HT1080 (cell line): ENCODE data around the gene TMEM250. TPM values are rescaled to one million over a fixed set of nuclear protein-coding genes. Genes with fewer than 3 reads are reported as not detected.
"Not testable (repeated sequence)": the region's sequence is repeated elsewhere in the genome, so short reads cannot be mapped to it uniquely, and the experiment has no call there.

Source experiments
- DNase-seq: peaks from one replicate; pipeline ENCODE4 v3.0.0-alpha.2; 2015; ENCODE audit warnings: low read depth
- polyA plus RNA-seq, 2 experiments: library from polyadenylated mRNA; depleted of rRNA; stranded (reverse); fragments of >200 nt; gene quantifications; 2 replicates each; pipeline ENCODE4 v1.2.3, GENCODE V29; 2015
- total RNA-seq: library from RNA; depleted of rRNA; stranded (reverse); fragments of >200 nt; shearing (Covaris generic); gene quantifications from 2 replicates; pipeline ENCODE4 v1.2.3, GENCODE V29; 2014; rRNA removed

The TMEM250 gene, protein sequence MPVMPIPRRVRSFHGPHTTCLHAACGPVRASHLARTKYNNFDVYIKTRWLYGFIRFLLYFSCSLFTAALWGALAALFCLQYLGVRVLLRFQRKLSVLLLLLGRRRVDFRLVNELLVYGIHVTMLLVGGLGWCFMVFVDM
- total RNA-seq: 47.1 and 63.7 TPM in 2 replicates
- 35.4 and 44.7 TPM in 2 replicates for polyA plus RNA-seq (2015; cell fraction: cytosol; rRNA removed)
- polyA plus RNA-seq (2015; cell fraction: nucleus; rRNA removed): 24.3 and 30.3 TPM in 2 replicates

DNA sequence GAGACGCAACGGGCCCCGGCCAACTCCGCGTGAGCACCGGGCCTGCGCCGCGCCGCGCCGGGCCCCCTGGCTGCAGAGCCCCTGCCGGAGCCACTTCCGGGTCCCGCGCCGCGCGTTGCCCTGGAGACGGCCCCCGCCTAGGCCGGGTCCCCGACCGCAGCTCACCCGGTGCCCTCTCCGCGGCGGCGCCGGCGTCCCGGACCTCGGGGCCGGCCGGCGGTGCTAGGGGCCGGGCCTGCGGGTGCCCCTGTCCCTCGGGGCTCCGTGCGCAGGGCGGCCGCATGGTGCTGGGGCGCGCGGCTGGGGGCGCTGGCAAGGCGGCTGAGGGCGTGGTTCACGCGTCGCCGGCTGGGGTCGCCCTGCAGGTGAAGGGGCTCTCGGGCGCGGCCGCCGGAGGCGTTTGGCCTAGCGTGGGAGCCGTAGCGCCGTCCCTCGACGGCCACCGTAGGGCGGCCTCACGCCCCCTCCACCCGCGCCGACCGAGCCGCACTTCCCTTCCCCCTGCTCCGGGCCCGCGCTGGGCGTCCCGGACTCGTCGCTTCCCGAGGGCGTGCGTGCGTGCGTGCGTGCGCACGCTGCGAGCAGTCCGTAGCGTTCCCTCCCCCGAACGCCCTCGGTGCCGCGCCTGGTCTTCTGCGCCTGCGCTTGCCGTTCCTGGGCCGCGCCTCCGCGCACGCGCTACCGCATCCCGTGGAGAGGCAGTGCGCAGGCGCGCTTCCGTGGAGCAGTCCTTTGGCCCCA lies at the start of gene TMEM250:
Gene TMEM250, minus strand, starts transcription at position 556 of the 741 bp plus-strand sequence. CDS start 1,975 bp downstream, outside the sequence.
- DNase-seq: peak; percentile 95

DNA sequence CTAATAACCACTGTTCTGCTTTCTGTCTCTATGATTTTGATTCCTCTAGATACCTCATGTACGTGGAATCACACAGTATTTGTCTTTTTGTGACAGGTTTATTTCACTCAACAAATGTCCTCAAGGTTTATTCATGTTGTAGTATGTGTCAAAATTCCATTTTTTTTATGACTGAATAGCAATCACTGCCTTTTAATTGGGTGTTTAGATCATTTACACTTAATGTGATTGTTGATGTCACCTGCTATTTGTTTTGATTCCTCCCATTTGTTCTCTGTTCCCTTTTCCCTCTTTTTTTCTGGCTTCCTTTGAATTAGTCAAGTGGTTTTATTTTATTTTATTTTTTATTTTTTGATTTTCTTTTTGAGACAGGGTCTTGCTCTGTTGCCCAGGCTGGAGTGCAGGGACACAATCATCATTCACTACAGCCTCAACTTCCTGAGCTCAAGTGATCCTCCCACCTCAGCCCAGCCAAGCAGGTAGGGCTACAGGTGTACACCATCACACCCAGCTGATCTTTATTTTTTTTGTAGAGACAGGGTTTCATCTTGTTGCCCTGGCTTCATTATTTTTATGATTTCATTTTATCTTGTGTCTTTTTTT lies 44.7 kb upstream of the TMEM250 start:
- DNase-seq: no peak

DNA sequence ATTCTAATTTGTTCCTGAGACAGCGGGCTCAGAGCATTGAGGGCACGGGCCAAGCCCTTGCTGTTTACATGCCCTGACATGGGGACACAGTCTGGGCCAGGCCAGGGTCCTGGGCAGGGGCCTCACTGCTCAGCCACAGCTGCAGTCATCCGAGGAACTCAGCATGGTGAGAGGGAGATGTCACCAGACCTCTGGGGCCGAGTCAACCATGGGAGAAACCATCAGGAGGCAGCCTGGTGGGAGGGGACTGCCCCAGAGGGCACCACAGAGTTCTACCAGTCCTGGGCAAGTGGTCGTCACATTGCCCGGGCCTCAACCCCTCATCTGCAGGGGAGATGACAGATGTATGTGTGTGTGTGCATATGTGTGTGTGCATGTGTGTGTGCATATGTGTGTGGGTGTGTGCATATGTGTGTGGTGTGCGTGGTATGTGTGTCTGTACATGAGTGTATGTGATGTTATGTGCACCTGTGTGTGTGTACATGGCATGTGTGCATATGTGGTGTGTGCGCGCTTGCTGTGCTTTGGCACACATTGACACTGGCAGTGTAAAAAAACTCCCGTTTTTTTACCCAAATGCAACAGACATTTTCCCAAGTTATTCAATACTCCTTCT lies 42.4 kb upstream of the TMEM250 start:
- DNase-seq: no peak

DNA sequence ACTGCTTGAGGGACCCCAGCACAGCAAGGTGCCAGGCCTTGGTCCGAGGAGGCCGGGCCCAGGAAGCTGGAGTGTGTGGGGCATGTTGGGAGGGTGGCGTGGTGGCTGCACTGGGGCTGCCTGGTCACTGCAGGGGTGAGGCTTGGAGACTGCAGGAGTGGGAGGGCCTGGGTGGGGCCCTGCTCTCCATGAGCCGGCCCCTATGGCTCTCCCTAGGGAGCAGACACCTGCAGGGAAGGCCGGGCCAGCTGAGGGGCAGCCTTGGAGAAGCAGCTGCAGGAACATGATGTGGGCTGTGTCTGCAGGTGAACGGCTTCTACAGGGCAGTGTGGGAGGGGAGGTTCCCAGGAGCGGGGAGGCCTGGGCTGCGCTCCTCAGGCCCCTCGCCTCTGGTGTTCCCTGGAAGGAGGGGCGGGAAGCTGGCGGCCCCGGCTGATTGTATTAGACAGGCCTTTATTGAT lies 41.7 kb upstream of the TMEM250 start:
- no peak for DNase-seq

DNA sequence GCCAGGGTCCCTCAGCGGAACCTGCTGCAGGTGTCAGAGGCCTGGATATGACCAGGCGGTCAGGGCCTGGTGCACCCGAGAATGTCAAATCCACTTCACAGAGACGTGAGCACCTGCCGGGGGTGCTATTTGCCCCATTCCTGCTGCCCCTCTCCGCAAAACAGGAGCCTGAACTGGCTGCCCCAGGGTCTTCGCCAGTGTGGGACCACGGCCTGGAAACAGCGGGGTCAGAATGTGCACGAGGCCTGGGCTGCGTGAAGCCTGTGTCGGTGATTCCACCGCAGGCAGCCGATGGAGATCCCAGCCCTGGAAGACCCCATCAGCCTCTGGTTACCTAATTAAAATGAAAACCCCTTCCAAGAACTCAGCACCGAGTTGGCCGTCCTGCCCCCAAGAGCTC lies 41.2 kb upstream of the TMEM250 start:
- no peak for DNase-seq

DNA sequence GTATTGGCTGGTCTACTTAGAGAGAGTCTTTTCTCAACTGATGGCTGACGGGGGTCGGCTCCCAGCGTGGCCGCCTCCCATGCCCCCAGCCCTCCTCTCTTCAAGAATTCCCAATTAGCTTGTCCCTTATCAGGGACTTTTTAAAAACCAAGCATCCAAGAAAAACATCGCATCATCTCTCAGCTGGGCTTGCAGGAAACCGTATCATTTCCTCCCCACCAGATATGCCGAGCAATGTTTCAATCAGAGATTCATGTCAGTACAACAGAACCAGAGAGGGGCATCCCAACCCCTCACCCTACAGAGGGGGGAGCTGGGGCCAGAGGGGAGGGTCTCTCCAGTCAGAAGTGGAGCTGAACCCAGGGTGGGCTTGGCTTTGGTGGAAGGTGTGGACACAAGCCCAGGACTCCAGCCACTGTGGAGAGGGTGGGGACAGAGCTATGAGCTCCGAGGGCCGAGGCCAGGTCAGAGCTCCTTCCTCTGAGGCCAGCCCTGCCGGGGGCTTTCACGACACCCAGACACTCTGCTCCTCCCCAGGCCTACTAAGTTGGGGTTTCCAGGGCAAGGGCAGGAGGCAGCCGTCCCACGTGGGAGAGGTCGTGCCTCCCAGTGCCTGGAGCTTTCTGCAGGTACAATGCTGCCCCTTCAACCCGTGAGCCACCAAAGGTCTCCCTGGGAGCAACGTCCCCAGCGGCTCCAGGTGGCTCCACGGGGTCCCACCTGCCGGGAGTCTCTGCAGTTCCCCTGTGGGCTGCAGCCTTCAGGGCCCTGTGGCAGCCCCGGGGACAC lies 39.0 kb upstream of the TMEM250 start:
- DNase-seq: no peak

DNA sequence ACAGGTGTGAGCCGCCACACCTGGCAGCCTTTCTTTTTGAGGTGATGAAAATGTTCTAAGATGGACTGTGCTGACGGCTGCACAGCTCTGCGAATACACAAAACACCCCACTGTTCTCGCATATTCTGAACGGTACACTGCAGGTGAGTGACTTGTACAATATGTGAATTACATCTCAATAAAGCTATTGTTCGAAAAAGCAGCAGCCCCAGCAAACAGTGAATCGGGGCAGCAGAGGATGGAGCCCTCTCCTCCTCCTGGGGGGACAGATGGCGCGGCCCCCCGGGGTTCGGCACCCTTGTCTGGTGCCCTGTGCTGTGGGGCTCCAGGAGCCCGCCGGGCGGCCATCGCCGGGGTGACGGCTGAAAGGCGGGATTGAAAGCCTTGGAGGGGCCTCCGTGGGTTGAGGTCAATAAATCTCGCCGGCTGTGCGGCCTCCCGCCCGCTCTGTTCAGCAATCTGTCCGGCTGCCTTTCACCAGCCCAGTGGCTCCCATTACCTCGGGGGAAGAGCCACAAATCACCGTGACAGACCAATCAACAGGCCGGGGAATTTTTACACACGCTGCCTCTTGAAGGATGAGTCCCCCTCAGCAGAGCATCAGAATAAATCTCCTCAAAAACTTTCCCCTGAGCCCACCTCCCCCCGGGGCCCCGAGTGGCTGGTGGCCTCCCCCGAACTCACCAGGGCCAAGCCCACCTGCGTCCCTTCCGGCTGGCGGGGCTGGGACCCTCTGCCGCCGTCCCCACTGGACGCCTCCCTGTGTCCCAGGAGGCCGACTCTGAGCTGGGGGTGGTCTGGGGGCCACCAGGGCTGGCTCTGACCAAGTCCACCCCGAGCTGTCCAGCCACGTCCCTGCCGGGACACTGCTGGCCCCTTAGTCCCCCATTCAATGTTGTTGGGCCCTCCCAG lies 37.8 kb upstream of the TMEM250 start:
- no peak for DNase-seq

DNA sequence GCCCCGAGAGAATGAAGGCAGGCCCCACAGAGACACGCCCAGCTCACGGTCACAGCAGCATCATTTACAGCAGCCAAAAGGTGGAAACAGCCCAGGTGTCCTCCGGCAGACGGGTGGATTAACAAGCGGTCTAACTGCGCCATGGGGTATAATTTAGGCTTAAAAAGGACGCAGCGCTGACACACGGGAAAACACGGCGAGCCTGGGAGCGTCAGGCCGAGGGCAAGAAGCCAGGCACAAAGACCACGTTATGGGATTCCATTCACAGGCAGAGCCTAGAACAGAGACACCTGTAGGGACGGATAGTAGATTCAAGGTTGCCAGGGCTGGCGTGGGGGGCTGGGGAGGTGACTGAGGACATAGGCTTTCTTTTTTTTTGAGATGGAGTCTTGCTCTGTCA lies 36.9 kb upstream of the TMEM250 start:
- no peak for DNase-seq

DNA sequence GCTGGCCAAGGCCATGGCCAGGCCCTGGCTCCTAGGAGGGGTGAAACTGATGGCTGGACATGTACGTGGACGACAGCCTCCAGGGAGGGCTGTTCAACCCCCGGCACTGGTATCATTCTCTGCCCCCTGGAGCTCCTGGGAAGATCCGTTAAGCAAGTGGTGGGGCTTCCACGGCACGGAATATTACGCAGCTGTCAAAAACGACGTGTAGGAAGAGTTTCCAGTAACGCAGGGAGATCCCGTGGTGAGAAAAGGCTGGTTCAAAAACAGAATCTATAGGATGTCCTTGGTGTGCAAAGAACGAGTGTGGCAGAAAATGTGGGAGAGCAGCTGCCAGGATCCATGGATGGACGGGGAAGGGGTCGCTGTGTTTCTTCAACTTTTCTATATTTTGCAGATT lies 36.3 kb upstream of the TMEM250 start:
- no peak for DNase-seq

DNA sequence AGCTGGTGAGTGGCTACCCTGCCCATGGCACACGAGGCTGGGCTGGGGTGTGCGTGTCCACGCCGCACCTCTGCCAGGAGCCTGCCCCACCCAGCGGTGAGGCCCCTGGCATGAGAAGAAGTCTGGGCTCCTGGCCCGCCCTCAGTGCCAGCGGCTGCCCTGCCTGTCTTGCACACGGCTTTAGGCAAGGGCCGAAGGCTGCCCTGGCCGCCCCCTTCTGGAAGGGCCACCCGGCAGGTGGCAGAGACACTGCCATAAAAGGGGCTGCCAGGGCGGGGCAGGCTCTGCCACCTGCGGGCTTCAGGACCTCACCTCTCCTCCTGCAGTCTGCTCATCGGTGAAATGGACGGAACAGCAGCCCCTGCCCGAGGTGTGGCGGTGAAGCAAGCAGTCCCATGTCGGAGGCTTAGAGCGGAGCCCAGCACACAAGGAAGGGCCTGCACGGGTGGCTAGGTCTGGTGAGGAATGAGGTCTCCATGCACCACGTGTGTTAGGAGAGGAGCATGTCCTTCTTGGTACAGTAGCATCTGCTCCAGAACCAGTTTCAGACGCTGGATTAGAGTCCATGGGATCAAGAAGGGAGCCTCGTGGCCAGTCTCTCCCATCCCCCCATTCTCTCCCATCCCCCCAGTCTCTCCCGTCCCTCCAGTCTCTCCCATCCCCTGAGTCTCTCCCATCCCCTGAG lies 34.8 kb upstream of the TMEM250 start:
- DNase-seq: no peak

DNA sequence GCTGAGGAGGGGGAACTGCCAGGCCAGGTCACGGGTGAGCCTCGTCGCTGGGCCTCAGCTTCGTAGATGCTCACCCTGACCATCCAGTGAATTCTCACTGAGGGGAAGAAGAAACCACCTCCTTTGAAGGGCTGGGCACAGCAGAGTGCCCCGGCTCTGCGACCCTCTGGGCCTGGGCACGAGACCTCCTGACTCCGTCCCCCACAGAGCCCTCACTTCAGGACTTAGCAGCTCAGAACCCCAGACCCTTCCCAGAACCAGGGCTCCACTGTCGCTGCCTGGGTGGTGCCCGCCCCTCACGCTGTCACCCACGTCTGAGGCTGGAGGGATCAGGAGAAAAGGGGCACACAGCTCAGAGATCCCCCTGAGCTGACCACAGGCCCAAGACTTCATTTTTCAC lies 34.3 kb upstream of the TMEM250 start:
- no peak for DNase-seq

DNA sequence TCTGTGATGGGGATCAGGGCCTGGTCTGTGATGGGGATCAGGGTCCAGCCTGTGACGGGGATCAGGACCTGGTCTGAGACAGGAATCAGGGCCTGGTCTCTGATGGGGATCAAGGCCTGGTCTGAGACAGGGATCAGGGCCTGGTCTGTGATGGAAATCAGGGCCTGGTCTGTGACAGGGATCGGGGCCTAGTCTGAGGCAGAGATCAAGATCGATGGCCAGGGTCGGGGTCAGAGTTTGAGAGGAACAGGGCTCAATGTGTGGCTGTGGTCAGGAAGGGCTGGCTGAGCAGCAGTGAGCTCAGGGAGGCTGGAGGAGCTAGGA lies 33.8 kb upstream of the TMEM250 start:
- no peak for DNase-seq

DNA sequence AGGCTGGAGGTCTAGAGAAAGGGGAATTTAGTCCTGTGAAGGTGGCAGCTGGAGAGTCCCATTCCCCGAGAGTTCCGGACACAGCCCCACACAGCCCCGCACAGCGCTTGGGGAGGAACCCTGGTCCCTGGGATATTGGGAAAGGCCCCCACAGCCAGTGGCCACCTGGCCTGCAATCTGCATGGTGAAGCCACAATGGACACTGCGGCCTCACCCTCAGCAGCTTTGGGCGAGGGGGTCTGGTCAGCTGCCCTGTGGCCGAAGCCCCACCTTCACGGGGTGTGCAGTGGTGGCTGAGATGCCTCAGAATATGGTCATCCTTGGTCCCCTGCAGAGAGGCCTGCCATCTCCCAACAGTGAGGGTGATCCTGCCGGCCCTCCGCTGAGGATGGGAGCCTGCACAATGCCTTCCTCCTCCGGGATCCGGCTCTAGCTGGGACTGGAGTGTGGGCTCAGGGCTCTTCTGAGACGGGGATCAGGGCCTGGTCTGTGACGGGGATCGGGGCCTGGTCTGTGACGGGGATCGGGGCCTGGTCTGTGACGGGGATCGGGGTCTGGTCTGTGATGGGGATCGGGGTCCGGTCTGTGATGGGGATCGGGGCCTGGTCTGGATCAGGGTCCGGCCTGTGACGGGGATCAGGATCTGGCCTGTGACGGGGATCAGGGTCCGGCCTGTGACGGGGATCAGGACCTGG lies 33.3 kb upstream of the TMEM250 start:
- no peak for DNase-seq

DNA sequence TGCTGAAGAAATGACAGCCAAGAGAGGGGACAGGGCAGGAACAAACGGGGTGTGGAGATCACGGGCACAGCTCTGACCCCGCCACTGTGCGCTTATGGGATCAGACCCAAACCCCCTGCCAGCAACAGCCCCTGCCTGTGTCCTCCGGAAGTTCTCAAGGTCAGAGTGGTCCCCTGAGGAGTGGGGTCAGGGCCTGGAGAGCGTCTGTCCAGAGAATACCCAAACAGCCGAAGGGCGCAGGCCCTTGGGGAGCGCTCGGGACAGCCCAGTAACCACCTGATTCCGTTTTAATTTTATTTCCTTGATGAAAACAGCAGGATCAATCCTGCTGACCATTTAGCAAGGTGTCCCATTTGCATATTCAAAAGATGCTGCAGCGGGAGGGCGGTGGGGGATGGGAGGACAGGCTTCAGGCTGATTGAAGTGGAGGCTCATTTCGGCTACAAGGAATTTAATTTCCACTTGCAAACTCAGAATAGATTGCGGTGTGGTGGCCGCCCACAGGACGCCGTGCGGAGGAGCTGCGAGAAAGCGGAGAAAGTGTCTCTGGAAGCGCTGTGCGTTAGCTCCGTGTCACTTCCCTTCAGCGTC lies 32.6 kb upstream of the TMEM250 start:
- no peak for DNase-seq

DNA sequence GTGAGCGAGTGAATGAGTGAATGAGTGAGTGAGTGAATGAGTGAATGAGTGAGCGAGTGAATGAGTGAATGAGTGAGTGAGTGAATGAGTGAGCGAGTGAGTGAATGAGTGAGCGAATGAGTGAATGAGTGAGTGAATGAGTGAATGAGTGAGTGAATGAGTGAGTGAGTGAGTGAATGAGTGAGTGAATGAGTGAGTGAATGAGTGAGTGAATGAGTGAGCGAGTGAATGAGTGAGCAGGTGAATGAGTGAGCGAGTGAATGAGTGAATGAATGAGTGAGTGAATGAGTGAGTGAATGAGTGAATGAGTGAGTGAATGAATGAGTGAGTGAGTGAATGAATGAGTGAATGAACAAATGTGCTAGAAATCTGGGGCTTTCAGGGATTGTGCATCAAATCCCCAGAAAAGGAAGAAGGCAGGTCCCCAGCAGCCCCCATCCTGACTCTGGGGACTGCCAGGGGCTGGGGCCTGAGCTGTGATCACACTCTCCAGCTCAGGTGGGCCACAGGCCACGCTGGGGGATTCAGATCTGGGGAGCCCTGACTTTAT lies 32.1 kb upstream of the TMEM250 start:
- not testable (repeated sequence) for DNase-seq

DNA sequence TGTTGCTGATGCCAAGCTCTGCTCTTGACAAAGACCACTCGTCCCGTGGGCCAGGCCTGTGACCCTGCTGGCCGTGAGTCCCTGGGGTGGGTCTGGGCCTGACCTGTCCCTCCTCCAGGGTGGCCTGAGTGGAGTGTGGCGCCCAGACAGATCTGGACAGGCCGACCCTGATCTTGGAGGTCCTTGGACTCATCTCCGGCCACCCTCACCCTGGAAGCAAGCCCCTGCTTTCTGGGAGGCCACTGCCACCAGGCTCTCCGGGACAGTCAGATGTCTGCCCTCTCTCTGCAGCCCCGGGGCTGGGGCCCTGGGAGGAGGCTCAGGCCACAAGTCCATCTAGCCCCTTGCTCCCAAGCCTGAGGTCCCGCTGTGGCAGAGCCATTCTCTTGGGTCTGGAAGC lies 31.2 kb upstream of the TMEM250 start:
- DNase-seq: no peak

DNA sequence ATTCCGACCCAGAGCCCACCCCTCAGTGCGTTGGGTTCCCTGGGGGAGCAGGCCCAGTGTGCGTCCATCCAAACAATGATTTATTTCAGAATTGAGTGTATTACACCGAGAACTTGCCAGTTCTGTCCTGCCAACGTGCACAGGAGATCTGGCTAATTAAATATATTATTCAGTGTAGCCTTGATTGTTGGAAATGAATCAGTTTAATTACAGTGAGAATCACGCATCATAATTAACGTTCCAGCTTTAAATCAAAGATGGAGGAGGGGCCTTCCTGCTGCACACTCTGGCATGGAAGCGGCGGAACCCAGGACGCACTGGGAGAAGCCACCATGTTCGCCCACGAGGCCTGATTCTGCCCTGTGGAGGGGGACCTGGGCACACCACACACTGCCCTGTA lies 30.7 kb upstream of the TMEM250 start:
- no peak for DNase-seq

DNA sequence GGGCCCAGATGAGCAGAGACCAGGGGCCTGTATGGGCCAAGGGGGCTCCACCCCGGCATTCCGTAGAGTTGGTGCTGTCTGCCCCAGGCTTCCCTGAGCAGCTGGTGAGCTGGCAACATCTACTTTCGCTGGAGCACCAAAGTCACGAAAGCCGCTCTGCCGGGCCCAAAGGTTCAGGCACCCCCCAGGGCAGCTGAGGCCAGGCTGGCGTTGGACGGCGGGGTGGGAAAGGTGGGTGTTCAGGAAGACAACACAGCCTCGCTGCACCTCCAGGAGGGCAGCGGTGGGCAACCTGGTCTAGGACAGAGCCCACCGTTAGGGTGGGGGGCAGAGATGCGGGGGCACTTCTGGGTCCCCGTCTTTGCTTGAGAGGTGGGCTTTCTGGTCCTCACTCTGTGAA lies 30.1 kb upstream of the TMEM250 start:
- DNase-seq: no peak
